ENCODE results near the gene HSD3B7. TPM values are rescaled to one million over a fixed set of nuclear protein-coding genes. Genes with fewer than 3 reads are reported as not detected.
A peak's percentile ranks its signal among the peaks of the same experiment; 100 is the strongest.

Gene HSD3B7
- total and polyA plus RNA-seq, 2 of the 4 experiments (the other 2 are of a cell fraction): 8.5 to 11.3 TPM

GRCh38 chr16:30995927-30996323 is 10.9 kb downstream of the HSD3B7 start:
- H3K4me1 ChIP-seq (ENCODE audit: control insufficient read depth, insufficient read depth, low read length): peaks cover 27% of the 10 kb centered on the region
- 0 out of 2 replicates have a peak overlapping the region, but pooled peaks have one; percentile 13 for H2AK5ac ChIP-seq (ENCODE audit: low read depth, low read length)
- H2AFZ ChIP-seq (replicated peaks; ENCODE audit: low read length, poor library complexity): peak overlapping the region; percentile 13
- no peak overlapping the region; the same call in 2 of the 3 replicates for H2BK15ac ChIP-seq (ENCODE audit: low read depth, low read length)
- H3K4me3 ChIP-seq (ENCODE audit: insufficient read depth, low read depth, low read length): no peak overlapping the region
- intact Hi-C loops (cut with micrococcal nuclease): loop anchor here (5.0 kb wide), 1 partner anchor 76 kb away; the partner anchor contains the start of genes ZNF646 and ZNF668
- peaks cover 4% of the 10 kb centered on the region; the same call in 1 of the 2 replicates for H3K36me3 ChIP-seq (ENCODE audit: control insufficient read depth, insufficient read depth, low read length)
- H3K56ac ChIP-seq (ENCODE audit: extremely low read depth, insufficient read depth, low read length): no peak overlapping the region
- H2AK9ac ChIP-seq (replicated peaks; ENCODE audit: low read depth, low read length, poor library complexity): peak overlapping the region; percentile 6
- no peak overlapping the region for H4K91ac ChIP-seq (ENCODE audit: insufficient read depth, low read depth, low read length)
- no peak for ATAC-seq (ENCODE audit: low read depth)
- H3K79me1 ChIP-seq (ENCODE audit: low read depth in 1 of 2, low read length in 2 of 2): peaks cover 0 to 18% of the 10 kb centered on the region in 2 experiments; a peak in 1 of 4 replicates
- H3K9ac ChIP-seq (ENCODE audit: low read depth, low read length): no peak overlapping the region
- H3K18ac ChIP-seq (ENCODE audit: low read depth, low read length): no peak overlapping the region
- dilution Hi-C loops (cut with HindIII; ENCODE audit: low sequenced_read_pairs, unreplicated experiment): no loop called here
- BruUV-seq (replicated peaks): no TSS peak
- H4K20me1 ChIP-seq (ENCODE audit: insufficient read depth, low read length): no peaks in the 10 kb centered on the region
- peak overlapping the region; percentile 46; the same call in 1 of the 2 replicates for H3K4ac ChIP-seq (ENCODE audit: low read depth, low read length)
- peaks cover 18% of the 10 kb centered on the region for H3K9me1 ChIP-seq (ENCODE audit: insufficient read depth, low read length)
- 0 out of 2 replicates have a peak overlapping the region, but pooled peaks have one; percentile 10 for H2BK20ac ChIP-seq (ENCODE audit: low read depth, low read length)
- peak overlapping the region; percentile 3; the same call in 1 of the 2 replicates for H2BK120ac ChIP-seq (ENCODE audit: low read depth, low read length)
- 82% methylated on average over 2 of the region's 11 CpGs; no CpG with 5 or more reads in 1 of the 2 experiments for WGBS, 2 experiments (ENCODE audit: extremely low coverage in 2 of 2, insufficient read length in 1 of 2)
- H3K27ac ChIP-seq (ENCODE audit: insufficient read depth, low read length): no peak overlapping the region
- no peaks in the 10 kb centered on the region for H3K27me3 ChIP-seq (ENCODE audit: control insufficient read depth, insufficient read depth, low read length)
- no peak overlapping the region for H3K4me2 ChIP-seq (ENCODE audit: low read depth, low read length)
- in situ Hi-C loops (cut with MboI; ENCODE audit: low sequenced_read_pairs): loop anchor here (10.0 to 25.0 kb wide), 2 partner anchors 449 to 716 kb away; partner anchors contain the start of gene ZNF843
- no peak for TF ChIP-seq CEBPB (IDR thresholded peaks at IDR 0.05; ENCODE audit: low read depth, low read length)
- TF ChIP-seq MAFK (IDR thresholded peaks at IDR 0.05; ENCODE audit: low read depth, low read length): no peak
- no peak for TF ChIP-seq CTCF (conservative IDR thresholded peaks at IDR 0.05; ENCODE audit: low read depth, low read length)
- TF ChIP-seq RCOR1 (IDR thresholded peaks at IDR 0.05; ENCODE audit: insufficient replicate concordance, low read length): no peak
- no peak for TF ChIP-seq CHD1 (IDR thresholded peaks at IDR 0.05; ENCODE audit: low read depth, low read length)
- no peak for TF ChIP-seq MAZ (IDR thresholded peaks at IDR 0.05; ENCODE audit: borderline replicate concordance, low read depth, low read length)
- no peak for TF ChIP-seq BHLHE40 (IDR thresholded peaks at IDR 0.05; ENCODE audit: low read depth, low read length)
- TF ChIP-seq POLR2A (IDR thresholded peaks at IDR 0.05; ENCODE audit: low read depth, low read length): no peak
- no peak for TF ChIP-seq MXI1 (IDR thresholded peaks at IDR 0.05; ENCODE audit: borderline replicate concordance, low read depth, low read length)
- no peak for TF ChIP-seq SMC3 (IDR thresholded peaks at IDR 0.05; ENCODE audit: low read depth, low read length)
- no peak for TF ChIP-seq NFE2L2 (IDR thresholded peaks at IDR 0.05; ENCODE audit: low read depth, low read length)
- TF ChIP-seq USF2 (IDR thresholded peaks at IDR 0.05; ENCODE audit: low read depth, low read length): no peak
- TF ChIP-seq RAD21 (IDR thresholded peaks at IDR 0.05; ENCODE audit: low read length): no peak
- no peak for TF ChIP-seq ELK1 (IDR thresholded peaks at IDR 0.05; ENCODE audit: borderline replicate concordance, low read depth, low read length)
- no peak for TF ChIP-seq RFX5 (IDR thresholded peaks at IDR 0.05; ENCODE audit: low read depth, low read length)
- no peak for TF ChIP-seq FOS (IDR thresholded peaks at IDR 0.05; ENCODE audit: low read depth, low read length)
- peak overlapping the region; percentile 94 to 99; a peak in 3 of 4 replicates for H4K8ac ChIP-seq (ENCODE audit: low read depth in 2 of 2, low read length in 2 of 2)
- H3K23ac ChIP-seq (ENCODE audit: low read depth, low read length): no peak overlapping the region
- DNase-seq: no peak
- H3K9me3 ChIP-seq (ENCODE audit: control insufficient read depth, insufficient read depth, low read length): no peaks in the 10 kb centered on the region
- POLR2A ChIA-PET (ENCODE audit: unreplicated experiment): no interaction called here
- CTCF ChIA-PET: no interaction called here
- no peak overlapping the region for H2BK5ac ChIP-seq (ENCODE audit: low read depth, low read length, poor library complexity, severe bottlenecking)
- no peak overlapping the region for H4K5ac ChIP-seq (ENCODE audit: low read depth, low read length)
- no peak overlapping the region for H3K14ac ChIP-seq (replicated peaks; ENCODE audit: low read depth, low read length)
